Cardiac muscle cell (in vitro differentiated cells and primary cell): ENCODE data around the gene GNAI1. TPM values are rescaled to one million over a fixed set of nuclear protein-coding genes. Genes with fewer than 3 reads are reported as not detected.

Source experiments
- DNase-seq, 2 donors: peaks; one replicate each; pipeline versions ENCODE4 v3.0.0 to v3.0.0-alpha.2; 2010 to 2017; ENCODE audit warnings: low read depth in 1 of 2, low spot score in 1 of 2
- H3K27ac ChIP-seq: fragments of 200-600 bp; sonication (generic); 2 replicates; pipeline ENCODE4 v1.5.1; 2016
- H3K27me3 ChIP-seq: fragments of 200-600 bp; sonication (generic); 2 replicates; pipeline ENCODE4 v1.6.0; 2016; ENCODE audit warnings: control low read depth
- H3K36me3 ChIP-seq: fragments of 200-600 bp; sonication (generic); 2 replicates; pipeline ENCODE4 v1.5.1; 2016; ENCODE audit warnings: control low read depth
- H3K4me1 ChIP-seq: fragments of 200-600 bp; sonication (generic); 2 replicates; pipeline ENCODE4 v1.8.1; 2017; ENCODE audit warnings: low read depth, mild to moderate bottlenecking, mixed run types
- H3K4me3 ChIP-seq: fragments of 200-600 bp; sonication (generic); 2 replicates; pipeline ENCODE4 v1.5.1; 2016; ENCODE audit warnings: mild to moderate bottlenecking
- H3K9me3 ChIP-seq: fragments of 200-600 bp; sonication (generic); 2 replicates; pipeline ENCODE4 v1.5.1; 2017; ENCODE audit warnings: low read depth, mild to moderate bottlenecking, control low read depth
- CTCF ChIP-seq: IDR thresholded peaks from 2 replicates; pipeline ENCODE4 v1.5.1; 2012; ENCODE audit warnings: low read depth, mild to moderate bottlenecking, low read length
- polyA plus RNA-seq: library from polyadenylated mRNA; unstranded; fragments of >200 nt; fragmentation: Nextera tagmentation; extraction: Ambion mirVana; gene quantifications from 2 replicates; pipeline ENCODE4 v1.2.1, GENCODE V29; 2016
- total RNA-seq: library from RNA; depleted of rRNA; stranded (reverse); fragments of >200 nt; gene quantifications from 2 replicates; pipeline ENCODE4 v1.2.3, GENCODE V29; 2016

GNAI1 gene
- total and polyA plus RNA-seq, 2 experiments from 2014 or later = 26.1 to 31.8 TPM

GRCh38 chr7:80127412-80128160 is 7.0 kb upstream of the GNAI1 start:
- Histone ChIP-seq H3K36me3 (no peaks in the 10 kb centered on the region), H3K4me1 (no peaks in the 10 kb centered on the region), H3K9me3 (no peaks in the 10 kb centered on the region), H3K27me3 (peaks cover 18% of the 10 kb centered on the region), H3K27ac (no peak overlapping the region), H3K4me3 (no peak overlapping the region)
- TF ChIP-seq CTCF = no peak
- DNase-seq = peak in 1 of 2 donors; percentile 54

DNA sequence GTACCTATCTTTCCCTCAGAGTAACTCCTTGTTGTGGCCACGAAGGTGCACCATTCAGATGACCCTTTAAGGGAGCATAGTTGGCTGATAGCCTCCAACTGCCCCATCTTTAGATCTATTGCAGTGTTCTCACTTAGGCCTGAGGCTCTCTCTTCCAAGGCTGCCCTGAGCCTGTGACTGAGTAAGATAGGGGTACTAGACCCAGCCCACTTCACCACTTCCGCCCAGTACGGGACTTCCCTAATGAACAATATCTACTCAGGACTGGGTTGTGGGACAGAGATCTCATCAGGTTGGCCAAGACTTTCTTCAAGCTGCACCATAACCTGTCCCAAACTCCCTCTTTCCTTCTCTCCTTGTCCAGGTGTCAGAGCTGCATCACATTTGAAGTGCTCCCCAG is 5.7 kb upstream of the GNAI1 start:
- Histone ChIP-seq H3K9me3 (no peaks in the 10 kb centered on the region), H3K4me1 (no peaks in the 10 kb centered on the region), H3K27me3 (peaks cover 13% of the 10 kb centered on the region), H3K27ac (no peak overlapping the region), H3K36me3 (no peaks in the 10 kb centered on the region), H3K4me3 (no peak overlapping the region)
- no peak for DNase-seq
- no peak for TF ChIP-seq CTCF

GRCh38 chr7:80129785-80130184 is 4.8 kb upstream of the GNAI1 start:
- H3K4me3 ChIP-seq = no peak overlapping the region
- H3K9me3 ChIP-seq = no peaks in the 10 kb centered on the region
- DNase-seq = no peak
- no peak for TF ChIP-seq CTCF
- no peaks in the 10 kb centered on the region for H3K36me3 ChIP-seq
- no peaks in the 10 kb centered on the region for H3K4me1 ChIP-seq
- peaks cover 11% of the 10 kb centered on the region for H3K27me3 ChIP-seq
- H3K27ac ChIP-seq = no peak overlapping the region

DNA sequence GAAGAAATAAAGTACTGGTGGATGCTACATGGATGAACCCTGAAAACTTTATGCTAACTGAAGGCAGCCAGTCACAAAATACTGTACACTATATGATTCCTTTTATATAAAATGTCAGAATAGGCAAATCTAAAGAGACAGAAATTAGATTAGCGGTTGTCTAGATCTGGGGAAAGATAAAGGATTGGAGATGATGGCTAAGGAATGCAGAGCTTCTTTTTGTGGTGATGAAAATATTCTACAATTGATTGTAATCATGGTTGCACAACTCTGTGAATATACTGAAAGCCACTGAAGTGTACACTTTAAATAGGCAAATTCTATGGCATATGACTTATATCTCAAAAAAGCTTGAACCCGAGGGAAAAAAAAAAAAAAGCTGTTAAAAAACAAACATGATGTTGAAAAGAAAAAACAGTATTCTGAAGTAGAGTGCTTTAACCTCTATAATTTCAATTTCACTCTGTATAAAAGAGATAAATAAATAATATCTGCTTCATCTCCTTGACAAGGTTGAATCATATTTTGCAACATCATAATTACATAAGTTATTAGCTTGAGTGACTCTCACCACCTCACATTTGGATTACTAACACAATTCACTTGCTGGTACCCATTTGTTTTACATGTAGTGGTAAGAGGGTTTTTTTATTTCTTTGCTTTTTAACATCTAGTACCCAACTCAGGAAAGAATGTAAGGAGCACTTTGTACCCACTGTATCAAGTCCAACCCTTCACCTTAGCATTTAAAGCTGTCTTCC is 2.8 kb upstream of the GNAI1 start:
- DNase-seq = no peak
- no peak overlapping the region for H3K27ac ChIP-seq
- TF ChIP-seq CTCF = no peak
- H3K27me3 ChIP-seq = no peaks in the 10 kb centered on the region
- H3K4me3 ChIP-seq = no peak overlapping the region
- no peaks in the 10 kb centered on the region for H3K4me1 ChIP-seq
- H3K9me3 ChIP-seq = no peaks in the 10 kb centered on the region
- no peaks in the 10 kb centered on the region for H3K36me3 ChIP-seq

GRCh38 chr7:80132594-80132993 is 2.0 kb upstream of the GNAI1 start:
- no peaks in the 10 kb centered on the region for H3K4me1 ChIP-seq
- no peaks in the 10 kb centered on the region for H3K36me3 ChIP-seq
- DNase-seq = no peak
- no peaks in the 10 kb centered on the region for H3K9me3 ChIP-seq
- H3K27me3 ChIP-seq = no peaks in the 10 kb centered on the region
- H3K4me3 ChIP-seq = no peak overlapping the region
- H3K27ac ChIP-seq = no peak overlapping the region
- no peak for TF ChIP-seq CTCF
